Fibroblast of lung (primary cell): ENCODE results near the gene SIK2.

Experiments used
- EZH2 ChIP-seq: IDR thresholded peaks from 2 replicates; pipeline ENCODE4 v1.5.1; 2012; ENCODE audit warnings: low read length, control low read depth, mild to moderate bottlenecking; ENCODE audit errors: missing control alignments
- TF ChIP-seq, protein P1 (sequence below), 2 donors: IDR thresholded peaks in 1 of 2; conservative IDR thresholded peaks in 1 of 2; 1 replicate in 1 of 2; 2 replicates in 1 of 2; pipeline ENCODE4 v1.5.1; 2011 to 2012; ENCODE audit warnings: low read length in 2 of 2, control low read depth in 1 of 2, inconsistent platforms in 1 of 2, low read depth in 1 of 2, mild to moderate bottlenecking in 1 of 2

- TF ChIP-seq, protein P1, sequence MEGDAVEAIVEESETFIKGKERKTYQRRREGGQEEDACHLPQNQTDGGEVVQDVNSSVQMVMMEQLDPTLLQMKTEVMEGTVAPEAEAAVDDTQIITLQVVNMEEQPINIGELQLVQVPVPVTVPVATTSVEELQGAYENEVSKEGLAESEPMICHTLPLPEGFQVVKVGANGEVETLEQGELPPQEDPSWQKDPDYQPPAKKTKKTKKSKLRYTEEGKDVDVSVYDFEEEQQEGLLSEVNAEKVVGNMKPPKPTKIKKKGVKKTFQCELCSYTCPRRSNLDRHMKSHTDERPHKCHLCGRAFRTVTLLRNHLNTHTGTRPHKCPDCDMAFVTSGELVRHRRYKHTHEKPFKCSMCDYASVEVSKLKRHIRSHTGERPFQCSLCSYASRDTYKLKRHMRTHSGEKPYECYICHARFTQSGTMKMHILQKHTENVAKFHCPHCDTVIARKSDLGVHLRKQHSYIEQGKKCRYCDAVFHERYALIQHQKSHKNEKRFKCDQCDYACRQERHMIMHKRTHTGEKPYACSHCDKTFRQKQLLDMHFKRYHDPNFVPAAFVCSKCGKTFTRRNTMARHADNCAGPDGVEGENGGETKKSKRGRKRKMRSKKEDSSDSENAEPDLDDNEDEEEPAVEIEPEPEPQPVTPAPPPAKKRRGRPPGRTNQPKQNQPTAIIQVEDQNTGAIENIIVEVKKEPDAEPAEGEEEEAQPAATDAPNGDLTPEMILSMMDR (conservative IDR thresholded peaks at IDR 0.05 in 1 of 2, IDR thresholded peaks at IDR 0.05 in 1 of 2; ENCODE audit: low read depth in 1 of 2, low read length in 2 of 2), result no peak
- no peak for TF ChIP-seq EZH2
These were observed 42.3 kb upstream of the SIK2 start for GRCh38 chr11:111559800-111560464.
